DND-41 (cell line): ENCODE results near the gene PPM1E.

Experiments used
- ATAC-seq: fragments of 200-7000 bp; cut with Tn5 transposase; 3 replicates; pipeline ENCODE4 v1.9.1; 2021; ENCODE audit warnings: low read depth; ENCODE audit not compliant: insufficient read depth
- DNase-seq: peaks from one replicate; pipeline ENCODE4 v3.0.0-alpha.2; 2020
- H2AFZ ChIP-seq: 2 replicates; pipeline ENCODE4 v1.6.0; 2012; ENCODE audit warnings: low read depth, low read length
- H3K27ac ChIP-seq: 2 replicates; pipeline ENCODE4 v1.5.1; 2012; ENCODE audit warnings: low read length, inconsistent platforms
- H3K27me3 ChIP-seq: fragments of 200-600 bp; sonication (generic); 2 replicates; pipeline ENCODE4 v1.6.0; 2012; ENCODE audit warnings: low read length, mild to moderate bottlenecking, inconsistent platforms; ENCODE audit not compliant: insufficient read depth, poor library complexity
- H3K36me3 ChIP-seq: 2 replicates; pipeline ENCODE4 v1.5.1; 2012; ENCODE audit warnings: low read length, inconsistent platforms; ENCODE audit not compliant: insufficient read depth
- H3K4me1 ChIP-seq: 2 replicates; pipeline ENCODE4 v1.5.1; 2012; ENCODE audit warnings: mild to moderate bottlenecking, low read length; ENCODE audit not compliant: insufficient read depth
- H3K4me2 ChIP-seq: 2 replicates; pipeline ENCODE4 v1.6.0; 2012; ENCODE audit warnings: mild to moderate bottlenecking, moderate library complexity, low read length, inconsistent platforms; ENCODE audit not compliant: insufficient read depth
- H3K4me3 ChIP-seq, 2 experiments: fragments of 200-600 bp in 1 of 2; shearing (Covaris generic) in 1 of 2; 2 replicates each; pipeline ENCODE4 v1.5.1; 2012 to 2016; ENCODE audit warnings: inconsistent platforms in 2 of 2, low read length in 2 of 2, mild to moderate bottlenecking in 2 of 2, low read depth in 1 of 2, moderate library complexity in 1 of 2
- H3K79me2 ChIP-seq: 2 replicates; pipeline ENCODE4 v1.6.0; 2012; ENCODE audit warnings: low read length, inconsistent platforms; ENCODE audit not compliant: insufficient read depth
- H3K9ac ChIP-seq: 2 replicates; pipeline ENCODE4 v1.6.0; 2012; ENCODE audit warnings: low read depth, mild to moderate bottlenecking, inconsistent platforms, low read length, moderate library complexity
- H3K9me3 ChIP-seq: 2 replicates; pipeline ENCODE4 v1.5.1; 2012; ENCODE audit warnings: low read length, moderate library complexity, mild to moderate bottlenecking, inconsistent platforms; ENCODE audit not compliant: insufficient read depth, severe bottlenecking
- H4K20me1 ChIP-seq: 2 replicates; pipeline ENCODE4 v1.6.0; 2012; ENCODE audit warnings: low read length; ENCODE audit not compliant: insufficient read depth
- EZH2 ChIP-seq: IDR thresholded peaks from 3 replicates; pipeline ENCODE4 v1.6.1; 2012; ENCODE audit warnings: borderline replicate concordance, low read depth, mild to moderate bottlenecking, moderate library complexity, low read length, inconsistent platforms; ENCODE audit not compliant: severe bottlenecking
- TF ChIP-seq, protein P1 (sequence below): IDR thresholded peaks from 2 replicates; pipeline ENCODE4 v1.5.1; 2012; ENCODE audit warnings: borderline replicate concordance, low read length, moderate library complexity, mild to moderate bottlenecking; ENCODE audit not compliant: poor library complexity, severe bottlenecking; ENCODE audit errors: extremely low read depth

PPM1E gene

DNA sequence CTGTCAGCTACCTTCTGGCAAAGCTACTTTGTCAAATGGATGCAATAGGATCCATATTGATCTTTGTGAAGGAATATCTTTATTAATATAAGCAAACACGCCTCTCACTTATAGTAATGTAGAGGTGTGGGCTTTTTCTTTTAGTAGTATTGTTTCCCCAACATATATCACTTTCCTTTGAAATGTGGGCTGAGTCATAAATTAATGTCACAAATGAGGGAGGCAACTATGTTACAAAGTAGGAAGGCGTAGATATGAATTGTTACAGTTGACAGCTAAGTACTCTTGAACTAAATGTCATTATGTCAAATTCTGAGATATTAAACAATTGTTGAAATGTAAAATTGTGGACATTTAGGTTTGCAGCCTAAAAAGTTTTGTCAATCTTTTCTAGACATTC is 2.6 kb upstream of the PPM1E start:
- H2AFZ ChIP-seq: no peak overlapping the region

DNA sequence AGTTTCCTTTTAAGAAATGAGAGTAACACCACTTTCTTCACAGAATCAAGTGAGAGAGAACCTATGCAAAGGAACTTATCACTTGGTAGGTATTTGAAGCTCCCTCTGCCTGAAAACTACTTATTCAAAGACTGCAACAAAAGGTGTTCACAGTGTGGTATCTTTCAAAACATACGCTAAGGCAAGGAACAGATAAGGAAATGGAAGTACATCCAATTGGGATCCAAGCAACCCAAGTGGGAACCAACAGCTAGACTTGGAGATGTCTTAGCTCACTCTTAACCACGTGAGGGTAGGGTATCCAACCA is 431 bp upstream of the PPM1E start:
- H2AFZ ChIP-seq: no peak overlapping the region
- no peak overlapping the region for H3K4me3 ChIP-seq
- H3K9me3 ChIP-seq: no peaks in the 10 kb centered on the region
- H3K9ac ChIP-seq: no peak overlapping the region
- H3K27ac ChIP-seq: no peak overlapping the region
- H3K36me3 ChIP-seq: no peaks in the 10 kb centered on the region
- ATAC-seq: no peak
- H3K27me3 ChIP-seq: peaks cover 17% of the 10 kb centered on the region
- no peaks in the 10 kb centered on the region for H3K79me2 ChIP-seq
- TF ChIP-seq EZH2: no peak
- DNase-seq: no peak
- H3K4me1 ChIP-seq: no peaks in the 10 kb centered on the region
- no peak overlapping the region for H3K4me2 ChIP-seq
- no peaks in the 10 kb centered on the region for H4K20me1 ChIP-seq

More for the DNA sequence above, 2.6 kb upstream of the PPM1E start:
- no peak overlapping the region for H3K27ac ChIP-seq
- no peak overlapping the region for H3K9ac ChIP-seq
- no peaks in the 10 kb centered on the region for H3K79me2 ChIP-seq
- H3K4me3 ChIP-seq: no peak overlapping the region
- no peak overlapping the region for H3K4me2 ChIP-seq
- DNase-seq (no peak), ATAC-seq (no peak)
- H3K4me1 ChIP-seq: no peaks in the 10 kb centered on the region
- no peaks in the 10 kb centered on the region for H4K20me1 ChIP-seq
- TF ChIP-seq, protein P1, sequence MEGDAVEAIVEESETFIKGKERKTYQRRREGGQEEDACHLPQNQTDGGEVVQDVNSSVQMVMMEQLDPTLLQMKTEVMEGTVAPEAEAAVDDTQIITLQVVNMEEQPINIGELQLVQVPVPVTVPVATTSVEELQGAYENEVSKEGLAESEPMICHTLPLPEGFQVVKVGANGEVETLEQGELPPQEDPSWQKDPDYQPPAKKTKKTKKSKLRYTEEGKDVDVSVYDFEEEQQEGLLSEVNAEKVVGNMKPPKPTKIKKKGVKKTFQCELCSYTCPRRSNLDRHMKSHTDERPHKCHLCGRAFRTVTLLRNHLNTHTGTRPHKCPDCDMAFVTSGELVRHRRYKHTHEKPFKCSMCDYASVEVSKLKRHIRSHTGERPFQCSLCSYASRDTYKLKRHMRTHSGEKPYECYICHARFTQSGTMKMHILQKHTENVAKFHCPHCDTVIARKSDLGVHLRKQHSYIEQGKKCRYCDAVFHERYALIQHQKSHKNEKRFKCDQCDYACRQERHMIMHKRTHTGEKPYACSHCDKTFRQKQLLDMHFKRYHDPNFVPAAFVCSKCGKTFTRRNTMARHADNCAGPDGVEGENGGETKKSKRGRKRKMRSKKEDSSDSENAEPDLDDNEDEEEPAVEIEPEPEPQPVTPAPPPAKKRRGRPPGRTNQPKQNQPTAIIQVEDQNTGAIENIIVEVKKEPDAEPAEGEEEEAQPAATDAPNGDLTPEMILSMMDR: no peak
- TF ChIP-seq EZH2: no peak
- no peaks in the 10 kb centered on the region for H3K9me3 ChIP-seq
- no peaks in the 10 kb centered on the region for H3K36me3 ChIP-seq
- H3K27me3 ChIP-seq: peaks cover 7% of the 10 kb centered on the region

DNA sequence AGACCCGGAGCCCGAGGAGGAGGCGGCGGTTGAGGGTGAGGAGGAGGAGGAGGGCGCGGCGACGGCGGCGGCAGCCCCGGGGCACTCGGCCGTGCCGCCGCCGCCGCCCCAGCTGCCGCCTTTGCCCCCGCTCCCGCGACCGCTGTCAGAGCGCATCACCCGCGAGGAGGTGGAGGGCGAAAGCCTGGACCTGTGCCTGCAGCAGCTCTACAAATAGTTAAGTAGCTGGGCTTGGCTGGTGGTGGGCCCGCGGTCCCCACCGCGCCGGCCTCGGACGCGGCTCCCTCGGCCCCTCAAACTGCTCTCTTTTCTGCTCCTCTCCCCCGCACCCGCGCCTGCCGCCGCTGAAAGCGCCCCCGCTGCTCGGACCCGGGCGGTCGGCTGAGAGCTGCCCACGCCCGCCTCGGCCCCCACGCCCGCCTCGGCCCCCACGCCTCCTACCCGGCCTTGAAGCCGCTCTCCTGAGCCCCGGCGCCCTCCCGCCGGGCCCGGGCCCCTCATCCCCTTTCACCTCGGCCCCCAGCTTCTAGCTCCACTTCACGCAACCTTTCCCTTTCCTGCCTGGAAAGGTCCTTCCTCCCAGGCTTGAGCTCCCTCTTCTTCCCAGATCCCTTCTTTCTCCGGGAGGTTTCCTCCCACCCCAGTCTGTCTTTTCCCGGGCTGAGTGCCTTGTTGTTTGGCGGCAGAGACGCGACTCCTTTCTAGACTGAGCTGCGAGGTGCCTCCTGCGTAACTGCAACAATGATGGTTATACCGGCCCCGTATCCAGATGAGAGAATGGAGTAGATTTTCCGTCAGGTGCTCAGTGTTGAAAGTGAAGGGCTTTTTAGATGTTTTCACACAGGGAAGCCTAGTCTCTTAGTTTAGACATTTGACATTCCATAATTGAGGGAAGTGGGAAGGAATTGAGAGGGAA is 850 bp downstream of the PPM1E start:
- no peak for TF ChIP-seq EZH2
- TF ChIP-seq, protein P1: no peak
- H3K27ac ChIP-seq: no peak overlapping the region
- H3K9me3 ChIP-seq: no peaks in the 10 kb centered on the region
- no peaks in the 10 kb centered on the region for H4K20me1 ChIP-seq
- no peak overlapping the region for H3K9ac ChIP-seq
- no peak for ATAC-seq
- no peak overlapping the region for H3K4me2 ChIP-seq
- H3K27me3 ChIP-seq: peaks cover 18% of the 10 kb centered on the region
- no peak overlapping the region for H2AFZ ChIP-seq
- no peak for DNase-seq
- H3K79me2 ChIP-seq: no peaks in the 10 kb centered on the region
- H3K4me1 ChIP-seq: no peaks in the 10 kb centered on the region
- H3K36me3 ChIP-seq: no peaks in the 10 kb centered on the region
- H3K4me3 ChIP-seq: no peak overlapping the region

DNA sequence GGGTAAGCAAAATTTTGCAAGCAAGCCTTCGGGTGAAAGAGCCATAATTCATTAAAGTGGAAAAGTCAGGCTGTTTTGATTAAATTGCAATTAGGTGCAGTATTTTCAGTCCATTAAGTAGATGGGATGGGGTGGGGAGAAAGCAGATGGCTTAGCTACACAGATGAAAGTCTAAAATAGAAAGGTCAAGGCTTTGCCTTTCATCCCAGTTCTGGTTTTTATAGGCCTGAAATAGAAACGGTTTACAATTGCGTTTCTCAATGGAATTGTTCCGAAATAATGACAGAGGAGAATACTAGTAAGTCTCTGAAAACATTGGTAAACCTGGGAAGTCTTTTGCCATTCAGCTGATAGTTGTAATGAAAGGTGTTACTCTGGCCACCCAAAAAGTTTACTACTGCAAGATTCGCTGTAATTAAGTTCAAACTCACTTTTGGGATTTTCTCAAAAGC is 1.5 kb downstream of the PPM1E start:
- H3K79me2 ChIP-seq: no peaks in the 10 kb centered on the region
- no peak overlapping the region for H3K27ac ChIP-seq
- ATAC-seq: no peak
- H3K9ac ChIP-seq: no peak overlapping the region
- no peak overlapping the region for H3K4me3 ChIP-seq
- TF ChIP-seq EZH2: no peak
- TF ChIP-seq, protein P1: no peak
- no peak overlapping the region for H3K4me2 ChIP-seq
- H3K9me3 ChIP-seq: no peaks in the 10 kb centered on the region
- DNase-seq: no peak
- peaks cover 18% of the 10 kb centered on the region for H3K27me3 ChIP-seq
- no peaks in the 10 kb centered on the region for H3K36me3 ChIP-seq
- no peaks in the 10 kb centered on the region for H3K4me1 ChIP-seq
- H4K20me1 ChIP-seq: no peaks in the 10 kb centered on the region
- H2AFZ ChIP-seq: no peak overlapping the region
